Activated CD4-positive, alpha-beta memory T cell treated with anti-CD3 and anti-CD28 coated beads, Interleukin-2, amount 10 ng/mL, durations not matched to agents 7 days and 5 days (primary cell): ENCODE results near the gene TSNAX. TPM values are rescaled to one million over a fixed set of nuclear protein-coding genes. Genes with fewer than 3 reads are reported as not detected.
"Not testable (repeated sequence)": the region's sequence is repeated elsewhere in the genome, so short reads cannot be mapped to it uniquely, and the experiment has no call there.

Experiments used
- CTCF ChIA-PET: fragments of 350-600 bp; sonication (Branson Sonifier 250); formaldehyde crosslinking; loops from one replicate; lab custom pipeline; 2021; ENCODE audit warnings: antibody characterized with exemption, inconsistent platforms; lab: Charles Lee
- POLR2A ChIA-PET: fragments of 350-600 bp; sonication (Branson Sonifier 250); formaldehyde crosslinking; loops from one replicate; lab custom pipeline; 2021; ENCODE audit warnings: antibody characterized with exemption; lab: Charles Lee
- DNase-seq: peaks from one replicate; pipeline ENCODE4 v3.0.0-alpha.2; 2020
- H3K27ac Mint-ChIP-seq: one replicate; pipeline ENCODE4 v1.8.0; 2021; ENCODE audit warnings: mild to moderate bottlenecking, mixed read lengths
- H3K27me3 Mint-ChIP-seq: one replicate; pipeline ENCODE4 v1.8.0; 2021; ENCODE audit warnings: mixed read lengths
- H3K36me3 Mint-ChIP-seq: one replicate; pipeline ENCODE4 v1.8.0; 2021; ENCODE audit warnings: low read depth, mixed read lengths
- H3K4me1 Mint-ChIP-seq: one replicate; pipeline ENCODE4 v1.8.0; 2021; ENCODE audit warnings: mixed read lengths
- H3K4me3 Mint-ChIP-seq: one replicate; pipeline ENCODE4 v1.8.0; 2021; ENCODE audit warnings: mild to moderate bottlenecking, mixed read lengths
- H3K9me3 Mint-ChIP-seq: one replicate; pipeline ENCODE4 v1.8.0; 2021; ENCODE audit warnings: mixed read lengths
- total RNA-seq, 2 experiments: library from RNA; stranded (reverse); gene quantifications; one replicate each; pipeline ENCODE4 v1.2.3, GENCODE V29; 2021

The TSNAX gene
- total RNA-seq, 2 experiments from 2014 or later: 44.4 to 48.7 TPM

GRCh38 chr1:231580874-231581273 is 52.4 kb downstream of the TSNAX start:
- Mint-ChIP-seq H3K4me3 (no peak overlapping the region), H3K9me3 (no peaks in the 10 kb centered on the region), H3K27me3 (no peaks in the 10 kb centered on the region), H3K36me3 (no peaks in the 10 kb centered on the region), H3K4me1 (peaks cover 2% of the 10 kb centered on the region), H3K27ac (no peak overlapping the region)
- CTCF ChIA-PET: no interaction called here
- no peak for DNase-seq
- POLR2A ChIA-PET: no interaction called here

DNA sequence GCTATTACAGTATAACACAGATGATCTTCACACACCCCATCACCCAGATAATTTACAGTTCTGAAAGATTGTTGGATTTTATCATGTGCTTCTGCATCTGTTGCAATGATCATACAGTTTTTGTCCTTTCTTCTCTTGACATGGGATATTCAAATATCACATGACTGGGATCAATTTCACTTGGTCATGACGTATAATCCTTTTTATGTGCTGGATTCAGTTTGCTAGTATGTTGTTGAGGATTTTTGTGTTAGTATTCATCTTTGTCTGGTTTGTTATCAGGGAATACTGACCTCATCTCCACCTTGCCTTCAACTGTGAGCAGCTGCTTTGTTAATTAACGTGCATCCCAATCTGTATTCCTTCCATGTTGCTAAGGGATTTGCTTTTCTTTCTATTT is 53.4 kb downstream of the TSNAX start:
- DNase-seq: no peak
- H3K9me3 Mint-ChIP-seq: no peaks in the 10 kb centered on the region
- ChIA-PET CTCF (no interaction called here), POLR2A (no interaction called here)
- peaks cover 2% of the 10 kb centered on the region for H3K4me1 Mint-ChIP-seq
- H3K27ac Mint-ChIP-seq: no peak overlapping the region
- H3K36me3 Mint-ChIP-seq: no peaks in the 10 kb centered on the region
- H3K27me3 Mint-ChIP-seq: peaks cover 2% of the 10 kb centered on the region
- no peak overlapping the region for H3K4me3 Mint-ChIP-seq

- ChIA-PET POLR2A (no interaction called here), CTCF (no interaction called here)
- Mint-ChIP-seq H3K27ac (no peak overlapping the region), H3K27me3 (peaks cover 2% of the 10 kb centered on the region), H3K36me3 (no peaks in the 10 kb centered on the region), H3K4me1 (peaks cover 2% of the 10 kb centered on the region), H3K4me3 (no peak overlapping the region), H3K9me3 (no peaks in the 10 kb centered on the region)
- no peak for DNase-seq
Measured at GRCh38 chr1:231583376-231583775, 54.9 kb downstream of the TSNAX start.

DNA sequence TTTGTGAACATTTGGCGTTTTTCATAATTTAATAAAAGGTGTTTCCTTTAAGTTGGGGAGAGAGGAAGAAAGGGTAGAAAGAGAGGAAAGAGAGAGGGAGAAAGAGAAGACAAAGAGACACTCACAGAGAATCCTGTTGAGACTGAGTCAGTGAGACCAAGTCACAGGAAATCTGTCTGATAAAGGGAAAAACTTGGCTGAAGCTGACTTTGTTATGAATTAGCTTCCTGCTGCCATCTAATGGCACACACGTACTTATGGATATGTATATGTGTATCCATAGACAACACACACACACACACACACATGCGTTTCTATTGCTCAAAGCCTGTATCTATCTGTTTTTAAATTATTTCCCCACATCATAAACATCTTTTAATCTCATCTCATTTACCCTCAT is 55.6 kb downstream of the TSNAX start:
- ChIA-PET POLR2A (no interaction called here), CTCF (interaction anchor here (0.7 kb wide), 1 partner anchor 209 kb away, joined by 3 read pairs; no protein-coding TSS in a partner anchor)
- no peak overlapping the region for H3K27ac Mint-ChIP-seq
- peaks cover 2% of the 10 kb centered on the region for H3K27me3 Mint-ChIP-seq
- H3K4me3 Mint-ChIP-seq: no peak overlapping the region
- H3K36me3 Mint-ChIP-seq: no peaks in the 10 kb centered on the region
- H3K9me3 Mint-ChIP-seq: no peaks in the 10 kb centered on the region
- H3K4me1 Mint-ChIP-seq: peaks cover 2% of the 10 kb centered on the region
- DNase-seq: no peak

DNA sequence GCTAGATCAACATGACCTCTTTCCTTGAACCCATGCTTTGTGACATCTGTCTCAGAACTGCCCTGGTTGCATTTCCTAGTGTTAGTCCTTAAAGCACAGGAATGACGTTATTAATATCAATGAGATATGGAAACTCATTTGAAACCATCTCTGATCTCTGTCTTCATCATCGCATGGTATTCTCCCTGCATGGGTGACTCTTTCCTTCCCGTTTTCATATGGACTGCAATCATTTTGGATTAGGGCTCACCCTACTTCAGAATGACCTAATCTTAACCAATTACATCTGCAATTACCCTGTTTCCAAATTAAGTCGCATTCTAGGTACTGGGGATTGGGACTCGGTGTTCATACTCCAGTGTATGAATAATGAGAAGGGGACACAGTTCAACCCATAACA is 56.5 kb downstream of the TSNAX start:
- DNase-seq: no peak
- no peaks in the 10 kb centered on the region for H3K36me3 Mint-ChIP-seq
- peaks cover 2% of the 10 kb centered on the region for H3K4me1 Mint-ChIP-seq
- H3K27ac Mint-ChIP-seq: no peak overlapping the region
- peaks cover 2% of the 10 kb centered on the region for H3K27me3 Mint-ChIP-seq
- H3K9me3 Mint-ChIP-seq: no peaks in the 10 kb centered on the region
- ChIA-PET CTCF (interaction anchor here (0.7 kb wide), 1 partner anchor 210 kb away, joined by 3 read pairs; no protein-coding TSS in a partner anchor), POLR2A (no interaction called here)
- no peak overlapping the region for H3K4me3 Mint-ChIP-seq

GRCh38 chr1:231590453-231591198 is 62.2 kb downstream of the TSNAX start:
- CTCF ChIA-PET: interaction anchor here (1.2 to 3.6 kb wide), 3 partner anchors 16 to 233 kb away, joined by 3 to 16 read pairs (median 6); no protein-coding TSS in a partner anchor
- no peaks in the 10 kb centered on the region for H3K36me3 Mint-ChIP-seq
- H3K4me3 Mint-ChIP-seq: no peak overlapping the region
- peak; percentile 55 for DNase-seq
- peaks cover 2% of the 10 kb centered on the region for H3K27me3 Mint-ChIP-seq
- POLR2A ChIA-PET: no interaction called here
- H3K9me3 Mint-ChIP-seq: no peaks in the 10 kb centered on the region
- peaks cover 4% of the 10 kb centered on the region for H3K4me1 Mint-ChIP-seq
- H3K27ac Mint-ChIP-seq: no peak overlapping the region

GRCh38 chr1:231591466-231591865 is 63.0 kb downstream of the TSNAX start:
- Mint-ChIP-seq H3K4me1 (peaks cover 5% of the 10 kb centered on the region), H3K36me3 (no peaks in the 10 kb centered on the region), H3K27ac (no peak overlapping the region), H3K27me3 (no peaks in the 10 kb centered on the region), H3K4me3 (no peak overlapping the region), H3K9me3 (no peaks in the 10 kb centered on the region)
- DNase-seq: no peak
- ChIA-PET CTCF (interaction anchor here (1.9 to 3.6 kb wide), 2 partner anchors 15 to 234 kb away, joined by 6 to 16 read pairs; no protein-coding TSS in a partner anchor), POLR2A (no interaction called here)

DNA sequence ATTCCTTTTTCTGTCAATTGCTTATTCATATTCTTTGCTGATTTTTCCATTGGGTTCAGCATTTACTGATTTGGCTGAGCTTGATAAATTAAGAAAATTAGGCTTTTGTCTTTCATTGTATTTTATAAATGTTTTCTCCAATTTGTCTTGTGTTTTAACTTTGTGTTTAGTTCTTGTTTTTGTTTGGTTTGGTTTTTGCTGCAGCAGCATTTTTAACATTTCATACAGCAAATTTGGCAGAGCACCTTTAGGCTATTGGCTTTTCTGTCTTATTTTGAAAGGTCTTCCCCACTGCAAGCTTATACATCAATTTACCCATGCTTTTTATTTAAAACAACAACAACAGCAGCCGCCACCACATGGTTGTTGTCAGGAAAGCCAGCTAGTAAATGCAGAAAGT is 64.3 kb downstream of the TSNAX start:
- peaks cover 5% of the 10 kb centered on the region for H3K4me1 Mint-ChIP-seq
- H3K36me3 Mint-ChIP-seq: no peaks in the 10 kb centered on the region
- CTCF ChIA-PET: interaction anchor here (0.7 kb wide), 1 partner anchor 1361 kb away, joined by 4 read pairs; no protein-coding TSS in a partner anchor
- no peaks in the 10 kb centered on the region for H3K27me3 Mint-ChIP-seq
- no peaks in the 10 kb centered on the region for H3K9me3 Mint-ChIP-seq
- no peak overlapping the region for H3K27ac Mint-ChIP-seq
- no peak for DNase-seq
- POLR2A ChIA-PET: no interaction called here
- H3K4me3 Mint-ChIP-seq: no peak overlapping the region

- POLR2A ChIA-PET, H3K36me3 Mint-ChIP-seq, DNase-seq, H3K27me3 Mint-ChIP-seq, H3K9me3 Mint-ChIP-seq, H3K27ac Mint-ChIP-seq, H3K4me3 Mint-ChIP-seq, H3K4me1 Mint-ChIP-seq: not testable (repeated sequence)
- CTCF ChIA-PET: interaction anchor here (0.7 kb wide), 1 partner anchor 1361 kb away, joined by 4 read pairs; no protein-coding TSS in a partner anchor
Measured at GRCh38 chr1:231593264-231593663, 64.8 kb downstream of the TSNAX start.

GRCh38 chr1:231594123-231594522 is 65.7 kb downstream of the TSNAX start:
- no peaks in the 10 kb centered on the region for H3K9me3 Mint-ChIP-seq
- no peaks in the 10 kb centered on the region for H3K36me3 Mint-ChIP-seq
- CTCF ChIA-PET: no interaction called here
- H3K27ac Mint-ChIP-seq: no peak overlapping the region
- DNase-seq: no peak
- H3K4me1 Mint-ChIP-seq: peaks cover 5% of the 10 kb centered on the region
- POLR2A ChIA-PET: no interaction called here
- H3K4me3 Mint-ChIP-seq: no peak overlapping the region
- H3K27me3 Mint-ChIP-seq: no peaks in the 10 kb centered on the region

- Mint-ChIP-seq H3K9me3 (no peaks in the 10 kb centered on the region), H3K4me3 (no peak overlapping the region), H3K27ac (no peak overlapping the region), H3K4me1 (peaks cover 5% of the 10 kb centered on the region), H3K27me3 (no peaks in the 10 kb centered on the region), H3K36me3 (no peaks in the 10 kb centered on the region)
- CTCF ChIA-PET: no interaction called here
- DNase-seq: no peak
- POLR2A ChIA-PET: interaction anchor here (0.6 to 0.7 kb wide), 2 partner anchors 17 to 257 kb away, joined by 3 read pairs; partner anchors contain the start of genes EXOC8 and SPRTN
Measured at GRCh38 chr1:231594749-231595148, 66.3 kb downstream of the TSNAX start.

DNA sequence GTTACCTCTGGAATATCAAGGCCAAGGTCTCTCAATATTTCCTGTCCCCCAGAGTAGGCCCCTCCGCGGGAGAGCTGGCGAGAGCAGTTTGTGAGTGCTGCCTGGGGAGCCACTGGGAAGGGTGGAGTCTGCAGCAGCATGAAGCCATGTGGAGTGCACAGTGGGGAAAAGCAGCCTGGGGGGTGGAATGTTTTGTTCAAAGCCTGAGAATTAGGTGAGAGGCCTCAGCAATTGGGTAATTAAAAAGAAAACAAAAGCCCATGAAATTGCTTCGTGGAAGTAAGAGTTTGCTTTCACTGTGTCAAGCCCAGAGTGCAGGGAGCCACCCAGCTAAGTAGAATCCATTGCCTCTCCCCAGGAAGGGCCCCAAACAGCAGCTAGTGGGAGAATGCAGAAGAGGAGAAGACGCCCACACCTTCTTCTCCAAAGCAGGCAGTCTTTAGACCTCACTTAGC is 67.9 kb downstream of the TSNAX start:
- H3K4me1 Mint-ChIP-seq: peaks cover 2% of the 10 kb centered on the region
- H3K4me3 Mint-ChIP-seq: no peak overlapping the region
- H3K27ac Mint-ChIP-seq: no peak overlapping the region
- ChIA-PET POLR2A (no interaction called here), CTCF (no interaction called here)
- no peaks in the 10 kb centered on the region for H3K27me3 Mint-ChIP-seq
- no peaks in the 10 kb centered on the region for H3K9me3 Mint-ChIP-seq
- no peaks in the 10 kb centered on the region for H3K36me3 Mint-ChIP-seq
- DNase-seq: no peak

DNA sequence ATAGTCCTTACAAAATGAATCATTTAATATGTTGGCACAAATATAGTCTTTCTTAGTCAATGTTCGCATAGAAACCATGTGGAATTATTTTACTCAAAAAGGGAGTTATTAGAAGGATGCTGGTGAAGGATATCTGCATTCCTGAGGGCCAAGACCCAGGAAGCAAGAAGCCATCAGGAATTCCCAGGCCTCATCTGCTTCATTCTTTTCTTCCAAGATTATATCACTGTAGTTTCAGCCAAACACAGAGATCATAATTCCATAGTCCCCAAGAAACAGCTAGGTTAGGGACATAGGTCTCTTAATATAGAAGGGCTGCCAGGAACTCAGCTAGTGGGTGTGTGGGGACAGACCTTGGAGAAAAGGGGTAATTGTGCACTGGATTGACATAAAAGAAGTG is 69.5 kb downstream of the TSNAX start:
- ChIA-PET POLR2A (no interaction called here), CTCF (no interaction called here)
- no peaks in the 10 kb centered on the region for H3K27me3 Mint-ChIP-seq
- H3K9me3 Mint-ChIP-seq: no peaks in the 10 kb centered on the region
- no peaks in the 10 kb centered on the region for H3K36me3 Mint-ChIP-seq
- no peak overlapping the region for H3K27ac Mint-ChIP-seq
- H3K4me1 Mint-ChIP-seq: peaks cover 3% of the 10 kb centered on the region
- DNase-seq: no peak
- no peak overlapping the region for H3K4me3 Mint-ChIP-seq
